Naive thymus-derived CD4-positive, alpha-beta T cell (primary cell): ENCODE data around the gene PIP5K1B. TPM values are rescaled to one million over a fixed set of nuclear protein-coding genes. Genes with fewer than 3 reads are reported as not detected.

ENCODE experiments used
- ATAC-seq: fragments of 150-1000 bp; cut with Tn5 transposase; 2 replicates; pipeline ENCODE4 v1.10.0; 2021; ENCODE audit warnings: mild to moderate bottlenecking, moderate library complexity
- CTCF ChIA-PET: fragments of 350-600 bp; sonication (Branson Sonifier 250); formaldehyde crosslinking; loops from one replicate; lab custom pipeline; 2021; ENCODE audit warnings: antibody characterized with exemption; lab: Charles Lee
- POLR2A ChIA-PET: fragments of 350-600 bp; sonication (Branson Sonifier 250); formaldehyde crosslinking; loops from one replicate; lab custom pipeline; 2021; ENCODE audit warnings: antibody characterized with exemption, inconsistent platforms; lab: Charles Lee
- DNase-seq, 9 donors: peaks; one replicate each; pipeline versions ENCODE4 v3.0.0 to v3.0.0-alpha.2; 2020 to 2022; ENCODE audit warnings: mixed read lengths in 1 of 9
- H3K27ac ChIP-seq: one replicate; pipeline ENCODE4 v1.7.0; 2013; ENCODE audit warnings: mild to moderate bottlenecking, low read depth, low read length, moderate library complexity
- H3K27me3 ChIP-seq, 2 donors: one replicate each; pipeline ENCODE4 v1.7.0; 2013; ENCODE audit warnings: low read length in 2 of 2, mild to moderate bottlenecking in 2 of 2, moderate library complexity in 2 of 2; ENCODE audit not compliant: control insufficient read depth in 2 of 2, insufficient read depth in 2 of 2
- H3K36me3 ChIP-seq, 3 experiments: 1 replicate in 2 of 3; 2 replicates in 1 of 3; pipeline ENCODE4 v1.7.0; 2013; ENCODE audit warnings: low read length in 3 of 3, mild to moderate bottlenecking in 3 of 3, moderate library complexity in 1 of 3; ENCODE audit not compliant: insufficient read depth in 3 of 3, control insufficient read depth in 2 of 3
- H3K4me1 ChIP-seq, 2 donors: one replicate each; pipeline ENCODE4 v1.7.0; 2013; ENCODE audit warnings: low read length in 2 of 2, mild to moderate bottlenecking in 2 of 2, moderate library complexity in 1 of 2; ENCODE audit not compliant: control insufficient read depth in 2 of 2, insufficient read depth in 2 of 2
- H3K4me3 ChIP-seq: 2 replicates; pipeline ENCODE4 v1.7.0; 2013; ENCODE audit warnings: mild to moderate bottlenecking, low read length
- H3K9me3 ChIP-seq, 3 experiments: 1 replicate in 2 of 3; 2 replicates in 1 of 3; pipeline ENCODE4 v1.7.0; 2013; ENCODE audit warnings: low read length in 3 of 3; ENCODE audit not compliant: control insufficient read depth in 2 of 3
- H3K27ac Mint-ChIP-seq, 9 donors: one replicate each; pipeline ENCODE4 v1.8.0; 2020 to 2022; ENCODE audit warnings: mixed read lengths in 9 of 9, mild to moderate bottlenecking in 8 of 9, moderate library complexity in 5 of 9, inconsistent platforms in 2 of 9
- H3K27me3 Mint-ChIP-seq, 5 donors: one replicate each; pipeline ENCODE4 v1.8.0; 2021 to 2022; ENCODE audit warnings: mixed read lengths in 5 of 5, mild to moderate bottlenecking in 1 of 5
- H3K36me3 Mint-ChIP-seq, 5 donors: one replicate each; pipeline ENCODE4 v1.8.0; 2020 to 2022; ENCODE audit warnings: mixed read lengths in 5 of 5, mild to moderate bottlenecking in 3 of 5, inconsistent platforms in 1 of 5
- H3K4me1 Mint-ChIP-seq, 7 donors: one replicate each; pipeline ENCODE4 v1.8.0; 2020 to 2022; ENCODE audit warnings: mixed read lengths in 7 of 7, mild to moderate bottlenecking in 3 of 7, inconsistent platforms in 1 of 7
- H3K4me3 Mint-ChIP-seq, 10 donors: one replicate each; pipeline ENCODE4 v1.8.0; 2020 to 2022; ENCODE audit warnings: mild to moderate bottlenecking in 10 of 10, mixed read lengths in 10 of 10, moderate library complexity in 6 of 10, inconsistent platforms in 2 of 10
- H3K9me3 Mint-ChIP-seq, 11 donors: one replicate each; pipeline ENCODE4 v1.8.0; 2020 to 2022; ENCODE audit warnings: mixed read lengths in 11 of 11, mild to moderate bottlenecking in 4 of 11, inconsistent platforms in 1 of 11, moderate library complexity in 1 of 11
- intact Hi-C, 2 donors: fragments of 100-400 bp; cut with micrococcal nuclease; formaldehyde crosslinking; loops; one replicate each; pipeline ENCODE4 v1.15.1; 2023
- polyA plus RNA-seq, 2 donors: library from polyadenylated mRNA; unstranded; fragments of 300-500 nt; fragmentation: Illumina TruSeq; gene quantifications; one replicate each; pipeline ENCODE4 v1.2.3, GENCODE V29; 2021
- total RNA-seq, 6 experiments: library from RNA in 5 of 6; stranded (reverse) in 5 of 6; gene quantifications; 1 replicate in 5 of 6; 2 replicates in 1 of 6; pipeline ENCODE4 v1.2.3 and lab custom pipeline; 2021 to 2026

The PIP5K1B gene
- total RNA-seq (1 to 10 TPM in 3 of 5 experiments, under 1 TPM in 2; 0.22 to 4.2 (median 1.5) TPM), polyA plus RNA-seq (under 1 TPM; 0.08 to 0.54 TPM), total RNA-seq (lab: John Stamatoyannopoulos, UW) (not detected)

DNA sequence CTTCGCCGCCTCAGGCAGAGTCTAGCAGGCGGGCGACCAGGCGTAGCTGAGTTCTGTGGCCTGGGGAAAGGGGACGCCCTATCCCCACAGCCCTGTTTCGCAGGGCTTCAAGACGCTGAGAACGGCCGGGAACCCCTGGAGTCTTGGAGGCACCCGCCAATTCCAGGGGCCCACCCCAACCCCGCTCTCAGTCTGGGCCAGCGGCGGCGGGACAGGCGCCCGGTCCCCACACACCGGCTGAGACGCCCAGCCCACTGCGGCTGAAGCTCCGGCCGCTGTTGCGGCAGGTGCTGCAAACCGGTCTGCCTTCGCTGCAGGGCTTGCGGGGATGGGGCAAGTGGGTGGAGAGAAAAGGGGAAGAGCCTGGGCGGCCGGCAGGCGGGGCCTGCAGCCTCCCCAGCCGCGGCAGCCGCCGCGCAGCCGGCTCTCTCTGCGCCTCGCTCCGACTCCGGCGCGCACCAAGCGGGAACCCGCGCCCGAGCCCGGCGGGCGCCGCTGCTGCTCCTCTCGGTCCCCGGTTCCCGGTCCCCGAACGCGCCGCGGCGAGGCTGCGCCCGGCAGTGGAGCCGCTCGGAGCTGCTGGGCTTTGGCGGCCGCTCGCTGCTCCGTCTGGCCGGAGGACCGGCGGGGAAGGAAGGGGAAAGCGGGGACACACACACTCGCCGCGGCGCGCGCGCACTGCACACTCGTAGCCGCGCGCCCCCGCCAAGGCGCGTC is at the start of gene PIP5K1B:
Gene PIP5K1B, plus strand, starts transcription at position 427 of the 717 bp plus-strand sequence. CDS start 117,375 bp downstream, outside the sequence.
- DNase-seq: peak in 6 of 9 donors; percentile 2 to 77 (median 13)
- peaks cover 0 to 3% (median 0%) of the 10 kb centered on the region in 11 donors for H3K9me3 Mint-ChIP-seq
- peaks cover 74 to 86% (median 77%) of the 10 kb centered on the region in 5 donors for H3K27me3 Mint-ChIP-seq
- peak within 1 kb of the TSS; percentile 67 to 95 (median 80) for H3K4me3 Mint-ChIP-seq
- H3K27ac Mint-ChIP-seq: peak within 1 kb of the TSS in 1 of 9 donors; percentile 70
- Histone ChIP-seq H3K9me3 (no peaks in the 10 kb centered on the region), H3K27ac (no peak within 1 kb of the TSS), H3K4me1 (peaks cover 0 to 6% of the 10 kb centered on the region in 2 donors), H3K36me3 (no peaks in the 10 kb centered on the region), H3K4me3 (no peak within 1 kb of the TSS), H3K27me3 (peaks cover 3 to 14% of the 10 kb centered on the region in 2 donors)
- ChIA-PET POLR2A (no interaction called here), CTCF (no interaction called here)
- H3K36me3 Mint-ChIP-seq: no peaks in the 10 kb centered on the region
- ATAC-seq: peak; percentile 87
- peaks cover 5 to 25% (median 20%) of the 10 kb centered on the region in 7 donors for H3K4me1 Mint-ChIP-seq
- intact Hi-C loops: loop anchor here (2.0 to 10.0 kb wide), 5 partner anchors 76 to 322 kb away; a partner anchor contains a TSS

DNA sequence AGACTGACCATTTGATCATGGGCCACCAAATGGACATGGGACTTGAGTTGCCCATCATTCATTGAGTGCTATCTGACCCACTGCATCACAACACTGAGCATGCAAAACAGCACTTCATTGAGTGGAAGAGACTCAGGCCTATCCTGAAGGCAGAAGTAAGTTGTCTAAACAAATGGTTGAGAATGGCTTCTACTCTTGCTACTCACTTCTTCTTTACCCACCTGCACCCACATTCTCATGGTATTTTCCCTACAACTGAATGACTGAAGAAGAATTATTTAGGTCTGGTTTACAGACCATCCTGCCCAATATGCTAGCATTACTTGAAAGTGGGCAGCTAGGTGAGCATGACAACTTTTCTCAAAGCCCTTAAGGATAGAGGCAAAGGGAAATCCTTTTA is 41.0 kb upstream of the PIP5K1B start:
- Histone ChIP-seq H3K27ac (no peak overlapping the region), H3K9me3 (no peaks in the 10 kb centered on the region), H3K27me3 (no peaks in the 10 kb centered on the region), H3K4me3 (no peak overlapping the region), H3K4me1 (no peaks in the 10 kb centered on the region), H3K36me3 (no peaks in the 10 kb centered on the region)
- Mint-ChIP-seq H3K27ac (no peak overlapping the region), H3K27me3 (peaks cover 0 to 13% (median under 1%) of the 10 kb centered on the region in 5 donors), H3K9me3 (peaks cover 0 to 7% (median 0%) of the 10 kb centered on the region in 11 donors), H3K36me3 (no peaks in the 10 kb centered on the region), H3K4me1 (no peaks in the 10 kb centered on the region), H3K4me3 (no peak overlapping the region)
- intact Hi-C loops: no loop called here
- CTCF ChIA-PET: no interaction called here
- POLR2A ChIA-PET: no interaction called here
- ATAC-seq (no peak), DNase-seq (no peak)

GRCh38 chr9:68668127-68668526 is 36.9 kb upstream of the PIP5K1B start:
- no peaks in the 10 kb centered on the region for H3K9me3 ChIP-seq
- ChIA-PET POLR2A (no interaction called here), CTCF (no interaction called here)
- intact Hi-C loops: no loop called here
- H3K4me3 Mint-ChIP-seq: no peak overlapping the region
- no peak overlapping the region for H3K27ac Mint-ChIP-seq
- no peak overlapping the region for H3K4me3 ChIP-seq
- DNase-seq: no peak
- peaks cover 0 to 4% (median 0%) of the 10 kb centered on the region in 5 donors for H3K27me3 Mint-ChIP-seq
- peaks cover 0 to 2% (median 0%) of the 10 kb centered on the region in 11 donors for H3K9me3 Mint-ChIP-seq
- H3K4me1 ChIP-seq: no peaks in the 10 kb centered on the region
- no peaks in the 10 kb centered on the region for H3K36me3 Mint-ChIP-seq
- no peaks in the 10 kb centered on the region for H3K27me3 ChIP-seq
- no peak for ATAC-seq
- H3K4me1 Mint-ChIP-seq: no peaks in the 10 kb centered on the region
- no peak overlapping the region for H3K27ac ChIP-seq
- H3K36me3 ChIP-seq: no peaks in the 10 kb centered on the region

- Histone ChIP-seq H3K27ac (no peak overlapping the region), H3K4me1 (no peaks in the 10 kb centered on the region), H3K4me3 (no peak overlapping the region), H3K27me3 (no peaks in the 10 kb centered on the region), H3K9me3 (no peaks in the 10 kb centered on the region), H3K36me3 (no peaks in the 10 kb centered on the region)
- Mint-ChIP-seq H3K36me3 (no peaks in the 10 kb centered on the region), H3K4me1 (no peaks in the 10 kb centered on the region), H3K27ac (no peak overlapping the region), H3K9me3 (peaks cover 0 to 2% (median 0%) of the 10 kb centered on the region in 11 donors), H3K4me3 (no peak overlapping the region), H3K27me3 (peaks cover 0 to 4% (median 0%) of the 10 kb centered on the region in 5 donors)
- no peak for DNase-seq
- ATAC-seq: no peak
- intact Hi-C loops: no loop called here
- POLR2A ChIA-PET: no interaction called here
- CTCF ChIA-PET: no interaction called here
These were observed 35.8 kb upstream of the PIP5K1B start for GRCh38 chr9:68669218-68669617.

- no peaks in the 10 kb centered on the region for H3K4me1 Mint-ChIP-seq
- no peak overlapping the region for H3K4me3 Mint-ChIP-seq
- no peaks in the 10 kb centered on the region for H3K27me3 ChIP-seq
- no peaks in the 10 kb centered on the region for H3K9me3 Mint-ChIP-seq
- no peak overlapping the region for H3K4me3 ChIP-seq
- ATAC-seq: no peak
- H3K4me1 ChIP-seq: no peaks in the 10 kb centered on the region
- no peak for DNase-seq
- ChIA-PET POLR2A (no interaction called here), CTCF (no interaction called here)
- H3K9me3 ChIP-seq: no peaks in the 10 kb centered on the region
- intact Hi-C loops: no loop called here
- no peaks in the 10 kb centered on the region for H3K36me3 Mint-ChIP-seq
- no peak overlapping the region for H3K27ac ChIP-seq
- peaks cover 4 to 14% (median 6%) of the 10 kb centered on the region in 5 donors for H3K27me3 Mint-ChIP-seq
- no peaks in the 10 kb centered on the region for H3K36me3 ChIP-seq
- no peak overlapping the region for H3K27ac Mint-ChIP-seq
These were observed 32.8 kb upstream of the PIP5K1B start for GRCh38 chr9:68672215-68672614.

GRCh38 chr9:68672625-68673024 is 32.4 kb upstream of the PIP5K1B start:
- H3K27ac Mint-ChIP-seq: no peak overlapping the region
- ATAC-seq (no peak), DNase-seq (no peak)
- no peaks in the 10 kb centered on the region for H3K27me3 ChIP-seq
- intact Hi-C loops: no loop called here
- H3K36me3 Mint-ChIP-seq: no peaks in the 10 kb centered on the region
- no peaks in the 10 kb centered on the region for H3K36me3 ChIP-seq
- peaks cover 4 to 15% (median 8%) of the 10 kb centered on the region in 5 donors for H3K27me3 Mint-ChIP-seq
- ChIA-PET CTCF (no interaction called here), POLR2A (no interaction called here)
- no peaks in the 10 kb centered on the region for H3K4me1 ChIP-seq
- no peaks in the 10 kb centered on the region for H3K4me1 Mint-ChIP-seq
- H3K4me3 Mint-ChIP-seq: no peak overlapping the region
- no peaks in the 10 kb centered on the region for H3K9me3 Mint-ChIP-seq
- no peak overlapping the region for H3K27ac ChIP-seq
- no peaks in the 10 kb centered on the region for H3K9me3 ChIP-seq
- H3K4me3 ChIP-seq: no peak overlapping the region

GRCh38 chr9:68678430-68678829 is 26.6 kb upstream of the PIP5K1B start:
- H3K4me3 Mint-ChIP-seq: no peak overlapping the region
- ChIA-PET CTCF (no interaction called here), POLR2A (no interaction called here)
- Histone ChIP-seq H3K9me3 (no peaks in the 10 kb centered on the region), H3K4me3 (no peak overlapping the region), H3K27me3 (no peaks in the 10 kb centered on the region), H3K36me3 (no peaks in the 10 kb centered on the region), H3K27ac (no peak overlapping the region), H3K4me1 (no peaks in the 10 kb centered on the region)
- no peaks in the 10 kb centered on the region for H3K36me3 Mint-ChIP-seq
- ATAC-seq: no peak
- peaks cover 0 to under 1% (median 0%) of the 10 kb centered on the region in 11 donors for H3K9me3 Mint-ChIP-seq
- H3K27me3 Mint-ChIP-seq: peaks cover 4 to 27% (median 14%) of the 10 kb centered on the region in 5 donors
- no peak for DNase-seq
- peaks cover 0 to 3% (median 0%) of the 10 kb centered on the region in 7 donors for H3K4me1 Mint-ChIP-seq
- intact Hi-C loops: no loop called here
- no peak overlapping the region for H3K27ac Mint-ChIP-seq
